Neural progenitor cell (in vitro differentiated cells): ENCODE results near the gene SMC5. TPM values are rescaled to one million over a fixed set of nuclear protein-coding genes. Genes with fewer than 3 reads are reported as not detected.

Source experiments
- DNase-seq: peaks from one replicate; pipeline ENCODE4 v3.0.0-alpha.2; 2016; ENCODE audit warnings: low spot score
- H2AFZ ChIP-seq: fragments of 200-600 bp; sonication (generic); replicated peaks from 2 replicates; pipeline ENCODE4 v1.6.1; 2016; ENCODE audit warnings: antibody characterized with exemption
- H3F3A ChIP-seq: fragments of 200-600 bp; sonication (generic); 2 replicates; pipeline ENCODE4 v1.6.1; 2016; ENCODE audit warnings: antibody characterized with exemption, low read depth
- H3K27ac ChIP-seq: fragments of 200-600 bp; sonication (generic); 2 replicates; pipeline ENCODE4 v1.5.1; 2016; ENCODE audit warnings: mild to moderate bottlenecking
- H3K27me3 ChIP-seq: fragments of 200-600 bp; sonication (generic); 2 replicates; pipeline ENCODE4 v1.6.1; 2016; ENCODE audit warnings: mild to moderate bottlenecking, moderate library complexity
- H3K36me3 ChIP-seq: fragments of 200-600 bp; sonication (generic); 2 replicates; pipeline ENCODE4 v1.5.1; 2016
- H3K4me1 ChIP-seq: fragments of 200-600 bp; sonication (generic); 2 replicates; pipeline ENCODE4 v1.6.1; 2016; ENCODE audit warnings: mixed run types
- H3K4me2 ChIP-seq: fragments of 200-600 bp; sonication (generic); 2 replicates; pipeline ENCODE4 v1.6.1; 2016
- H3K4me3 ChIP-seq: fragments of 200-600 bp; sonication (generic); 2 replicates; pipeline ENCODE4 v1.5.1; 2016
- H3K79me2 ChIP-seq: fragments of 200-600 bp; sonication (generic); 2 replicates; pipeline ENCODE4 v1.6.1; 2016; ENCODE audit warnings: low read depth
- H3K9ac ChIP-seq: fragments of 200-600 bp; sonication (generic); 2 replicates; pipeline ENCODE4 v1.6.1; 2016
- H3K9me3 ChIP-seq: fragments of 200-600 bp; sonication (generic); 2 replicates; pipeline ENCODE4 v1.5.1; 2016; ENCODE audit warnings: low read depth
- H4K20me1 ChIP-seq: fragments of 200-600 bp; sonication (generic); 2 replicates; pipeline ENCODE4 v1.6.1; 2016; ENCODE audit warnings: low read depth
- H3K27ac Mint-ChIP-seq: 3 replicates; pipeline ENCODE4 v1.8.0; 2021; ENCODE audit warnings: mixed read lengths
- H3K27me3 Mint-ChIP-seq: 2 replicates; pipeline ENCODE4 v1.8.0; 2022; ENCODE audit warnings: low read depth, mild to moderate bottlenecking, inconsistent platforms, moderate library complexity, mixed read lengths; ENCODE audit not compliant: insufficient read depth
- H3K36me3 Mint-ChIP-seq: 3 replicates; pipeline ENCODE4 v1.8.0; 2021; ENCODE audit warnings: mixed read lengths
- H3K4me1 Mint-ChIP-seq: 3 replicates; pipeline ENCODE4 v1.8.0; 2021; ENCODE audit warnings: mixed read lengths
- H3K4me3 Mint-ChIP-seq: 3 replicates; pipeline ENCODE4 v1.8.0; 2021; ENCODE audit warnings: mild to moderate bottlenecking, moderate library complexity, mixed read lengths
- H3K9me3 Mint-ChIP-seq: 3 replicates; pipeline ENCODE4 v1.8.0; 2020; ENCODE audit warnings: mixed read lengths
- EZH2 ChIP-seq: fragments of 200-600 bp; sonication (generic); IDR thresholded peaks from 2 replicates; pipeline ENCODE4 v1.6.1; 2017; ENCODE audit warnings: antibody characterized with exemption, mild to moderate bottlenecking, moderate library complexity
- EZH2phosphoT487 ChIP-seq: fragments of 200-600 bp; sonication (generic); IDR thresholded peaks from 2 replicates; pipeline ENCODE4 v1.6.1; 2017; ENCODE audit warnings: antibody characterized with exemption
- total RNA-seq: library from RNA; depleted of rRNA; stranded (reverse); fragments of >200 nt; gene quantifications from 2 replicates; pipeline ENCODE4 v1.2.3, GENCODE V29; 2015; ENCODE audit warnings: low replicate concordance
- TF ChIP-seq, protein P1 (sequence below): fragments of 200-600 bp; sonication (generic); IDR thresholded peaks from 2 replicates; pipeline ENCODE4 v1.5.1; 2017; ENCODE audit warnings: antibody characterized with exemption, mild to moderate bottlenecking

Gene SMC5
- total RNA-seq, 1 donor from 2014 or later = 63.1 TPM

DNA sequence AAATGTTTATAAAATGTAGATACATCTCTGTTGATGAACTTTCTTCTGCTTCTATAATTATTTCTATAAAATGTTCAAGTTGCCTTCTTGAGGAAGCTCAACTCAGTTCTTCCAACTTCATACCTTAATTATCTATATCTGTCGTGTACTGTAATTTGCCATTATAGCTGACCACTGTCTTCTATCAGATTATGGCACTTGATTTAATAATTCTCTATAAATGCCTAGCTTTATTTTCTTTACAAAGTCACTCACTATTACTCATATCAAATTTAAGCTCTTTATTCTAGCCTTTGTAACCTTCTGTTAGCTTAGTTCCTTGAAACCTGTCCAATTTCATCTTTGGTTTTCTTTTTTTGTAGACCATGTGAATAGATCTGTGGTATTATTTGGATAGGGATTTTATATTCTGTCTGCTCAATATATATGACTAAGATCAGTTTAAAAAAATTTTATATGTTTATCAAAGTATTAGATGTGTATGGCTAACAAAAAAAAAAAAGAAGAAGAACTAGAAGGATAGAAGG is 39.5 kb downstream of the SMC5 start:
- no peak overlapping the region for H2AFZ ChIP-seq
- no peaks in the 10 kb centered on the region for H3F3A ChIP-seq
- H4K20me1 ChIP-seq = no peaks in the 10 kb centered on the region
- H3K27me3 Mint-ChIP-seq = no peaks in the 10 kb centered on the region
- peaks cover 13% of the 10 kb centered on the region for H3K9me3 Mint-ChIP-seq
- H3K79me2 ChIP-seq = peaks cover 8% of the 10 kb centered on the region
- H3K36me3 ChIP-seq = peaks cover 38% of the 10 kb centered on the region
- no peaks in the 10 kb centered on the region for H3K4me1 ChIP-seq
- no peaks in the 10 kb centered on the region for H3K4me1 Mint-ChIP-seq
- H3K9ac ChIP-seq = no peak overlapping the region
- no peak for TF ChIP-seq EZH2phosphoT487
- TF ChIP-seq EZH2 = no peak
- TF ChIP-seq, protein P1, sequence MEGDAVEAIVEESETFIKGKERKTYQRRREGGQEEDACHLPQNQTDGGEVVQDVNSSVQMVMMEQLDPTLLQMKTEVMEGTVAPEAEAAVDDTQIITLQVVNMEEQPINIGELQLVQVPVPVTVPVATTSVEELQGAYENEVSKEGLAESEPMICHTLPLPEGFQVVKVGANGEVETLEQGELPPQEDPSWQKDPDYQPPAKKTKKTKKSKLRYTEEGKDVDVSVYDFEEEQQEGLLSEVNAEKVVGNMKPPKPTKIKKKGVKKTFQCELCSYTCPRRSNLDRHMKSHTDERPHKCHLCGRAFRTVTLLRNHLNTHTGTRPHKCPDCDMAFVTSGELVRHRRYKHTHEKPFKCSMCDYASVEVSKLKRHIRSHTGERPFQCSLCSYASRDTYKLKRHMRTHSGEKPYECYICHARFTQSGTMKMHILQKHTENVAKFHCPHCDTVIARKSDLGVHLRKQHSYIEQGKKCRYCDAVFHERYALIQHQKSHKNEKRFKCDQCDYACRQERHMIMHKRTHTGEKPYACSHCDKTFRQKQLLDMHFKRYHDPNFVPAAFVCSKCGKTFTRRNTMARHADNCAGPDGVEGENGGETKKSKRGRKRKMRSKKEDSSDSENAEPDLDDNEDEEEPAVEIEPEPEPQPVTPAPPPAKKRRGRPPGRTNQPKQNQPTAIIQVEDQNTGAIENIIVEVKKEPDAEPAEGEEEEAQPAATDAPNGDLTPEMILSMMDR = no peak
- H3K4me3 Mint-ChIP-seq = no peak overlapping the region
- H3K36me3 Mint-ChIP-seq = peaks cover 58% of the 10 kb centered on the region
- no peak overlapping the region for H3K4me2 ChIP-seq
- H3K27me3 ChIP-seq = no peaks in the 10 kb centered on the region
- no peaks in the 10 kb centered on the region for H3K9me3 ChIP-seq
- H3K4me3 ChIP-seq = no peak overlapping the region
- H3K27ac ChIP-seq = no peak overlapping the region
- H3K27ac Mint-ChIP-seq = no peak overlapping the region
- no peak for DNase-seq

DNA sequence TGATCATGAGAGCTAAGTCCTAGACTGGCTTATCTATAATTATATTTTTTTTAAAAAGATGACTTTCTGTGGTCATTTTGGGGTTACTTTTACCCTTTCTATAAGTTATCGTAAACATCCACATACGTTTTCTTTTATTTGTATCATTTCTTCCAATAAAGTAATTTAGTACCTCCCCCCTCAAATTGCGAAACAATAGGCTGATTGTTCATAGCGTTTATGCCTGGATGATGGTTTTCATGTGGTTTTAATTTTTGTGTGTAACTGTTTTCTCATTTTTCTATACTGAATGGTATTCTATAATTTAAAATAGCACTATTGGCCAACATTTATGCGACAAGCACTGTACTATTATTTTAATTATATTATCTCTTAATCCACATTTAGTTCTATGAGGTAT is 44.5 kb downstream of the SMC5 start:
- no peak overlapping the region for H3K9ac ChIP-seq
- no peaks in the 10 kb centered on the region for H3F3A ChIP-seq
- H3K4me1 Mint-ChIP-seq = no peaks in the 10 kb centered on the region
- no peak overlapping the region for H3K4me3 Mint-ChIP-seq
- no peak overlapping the region for H2AFZ ChIP-seq
- H3K4me3 ChIP-seq = no peak overlapping the region
- H3K79me2 ChIP-seq = no peaks in the 10 kb centered on the region
- no peaks in the 10 kb centered on the region for H3K4me1 ChIP-seq
- H4K20me1 ChIP-seq = no peaks in the 10 kb centered on the region
- no peaks in the 10 kb centered on the region for H3K27me3 ChIP-seq
- no peak overlapping the region for H3K4me2 ChIP-seq
- H3K9me3 Mint-ChIP-seq = peaks cover 3% of the 10 kb centered on the region
- H3K27me3 Mint-ChIP-seq = no peaks in the 10 kb centered on the region
- H3K27ac ChIP-seq = no peak overlapping the region
- H3K27ac Mint-ChIP-seq = no peak overlapping the region
- peaks cover 52% of the 10 kb centered on the region for H3K36me3 Mint-ChIP-seq
- H3K36me3 ChIP-seq = peaks cover 28% of the 10 kb centered on the region
- TF ChIP-seq EZH2phosphoT487 = no peak
- TF ChIP-seq EZH2 = no peak
- TF ChIP-seq, protein P1 = no peak
- no peak for DNase-seq
- no peaks in the 10 kb centered on the region for H3K9me3 ChIP-seq

DNA sequence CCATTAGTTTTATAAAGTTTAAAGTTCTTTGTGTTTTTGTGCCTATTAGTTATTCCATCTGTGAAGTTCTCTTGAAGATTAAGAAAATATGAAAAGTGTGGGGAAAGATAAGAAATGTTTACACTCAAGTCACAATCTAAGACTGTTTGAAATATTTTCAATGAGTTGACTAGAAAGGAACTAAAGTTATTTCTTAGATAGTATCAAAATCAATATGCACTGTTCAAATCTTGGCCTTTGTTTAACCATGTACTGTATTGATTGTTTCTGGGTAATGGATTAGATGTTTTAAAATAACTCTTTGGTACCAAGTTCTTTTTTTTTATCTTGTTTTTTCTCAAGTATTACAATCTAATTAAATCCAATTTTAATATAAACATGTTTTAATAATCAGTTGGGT is 46.0 kb downstream of the SMC5 start:
- Mint-ChIP-seq H3K4me3 (no peak overlapping the region), H3K36me3 (peaks cover 52% of the 10 kb centered on the region), H3K9me3 (peaks cover 8% of the 10 kb centered on the region), H3K4me1 (no peaks in the 10 kb centered on the region), H3K27ac (no peak overlapping the region), H3K27me3 (no peaks in the 10 kb centered on the region)
- no peak for DNase-seq
- H4K20me1 ChIP-seq = no peaks in the 10 kb centered on the region
- H3K79me2 ChIP-seq = no peaks in the 10 kb centered on the region
- H2AFZ ChIP-seq = no peak overlapping the region
- H3K36me3 ChIP-seq = peaks cover 12% of the 10 kb centered on the region
- H3F3A ChIP-seq = no peaks in the 10 kb centered on the region
- TF ChIP-seq, protein P1 = no peak
- no peak for TF ChIP-seq EZH2
- no peak for TF ChIP-seq EZH2phosphoT487
- no peaks in the 10 kb centered on the region for H3K9me3 ChIP-seq
- no peak overlapping the region for H3K27ac ChIP-seq
- H3K4me1 ChIP-seq = no peaks in the 10 kb centered on the region
- no peak overlapping the region for H3K9ac ChIP-seq
- H3K4me2 ChIP-seq = no peak overlapping the region
- H3K27me3 ChIP-seq = no peaks in the 10 kb centered on the region
- no peak overlapping the region for H3K4me3 ChIP-seq
